HG03066 (cell line): ENCODE data around the gene ATP6V1F.

Experiments
- ATAC-seq: cut with Tn5 transposase; IDR thresholded peaks from one replicate; pipeline ENCODE4 v1.9.1; 2021; ENCODE audit warnings: low read depth; ENCODE audit not compliant: unreplicated experiment

The ATP6V1F gene

GRCh38 chr7:128835231-128835751 is 27.4 kb upstream of the ATP6V1F start:
- no peak for ATAC-seq

GRCh38 chr7:128835790-128836641 is 26.6 kb upstream of the ATP6V1F start:
- ATAC-seq, result no peak

- ATAC-seq, result no peak
Measured at GRCh38 chr7:128836729-128837348, 25.8 kb upstream of the ATP6V1F start.

GRCh38 chr7:128837521-128837921 is 25.1 kb upstream of the ATP6V1F start:
- ATAC-seq, result no peak

- no peak for ATAC-seq
Measured at GRCh38 chr7:128838109-128838779, 24.4 kb upstream of the ATP6V1F start.

GRCh38 chr7:128838981-128839731 is 23.5 kb upstream of the ATP6V1F start:
- no peak for ATAC-seq

- no peak for ATAC-seq
Measured at GRCh38 chr7:128839751-128840177, 22.9 kb upstream of the ATP6V1F start.

- ATAC-seq, result no peak
Measured at GRCh38 chr7:128840326-128841170, 22.1 kb upstream of the ATP6V1F start.

- ATAC-seq, result no peak
Measured at GRCh38 chr7:128841171-128841690, 21.4 kb upstream of the ATP6V1F start.

GRCh38 chr7:128841921-128842673 is 20.6 kb upstream of the ATP6V1F start:
- no peak for ATAC-seq

- ATAC-seq, result no peak
Measured at GRCh38 chr7:128842674-128843641, 19.7 kb upstream of the ATP6V1F start.

- no peak for ATAC-seq
Measured at GRCh38 chr7:128843938-128844621, 18.6 kb upstream of the ATP6V1F start.

GRCh38 chr7:128844777-128845311 is 17.8 kb upstream of the ATP6V1F start:
- no peak for ATAC-seq

GRCh38 chr7:128845475-128845874 is 17.2 kb upstream of the ATP6V1F start:
- no peak for ATAC-seq

GRCh38 chr7:128845987-128846386 is 16.7 kb upstream of the ATP6V1F start:
- no peak for ATAC-seq

GRCh38 chr7:128846781-128847444 is 15.7 kb upstream of the ATP6V1F start:
- no peak for ATAC-seq
